Middle frontal gyrus (tissue), 1 donor: ENCODE data around the gene STX18.

Experiments used
- DNase-seq: peaks from one replicate; pipeline ENCODE4 v3.0.0-alpha.2; 2015; ENCODE audit warnings: low spot score; ENCODE audit errors: extremely low spot score

Gene STX18

GRCh38 chr4:4440333-4441061, 101.4 kb downstream of the STX18 start:
- no peak for DNase-seq

GRCh38 chr4:4439782-4440181, 102.1 kb downstream of the STX18 start:
- DNase-seq = no peak

- DNase-seq = no peak
These were observed 103.0 kb downstream of the STX18 start for GRCh38 chr4:4438891-4439290.

- DNase-seq = no peak
These were observed 103.9 kb downstream of the STX18 start for GRCh38 chr4:4437798-4438470.

- DNase-seq = no peak
These were observed 105.5 kb downstream of the STX18 start for GRCh38 chr4:4436244-4436823.

- no peak for DNase-seq
These were observed 107.9 kb downstream of the STX18 start for GRCh38 chr4:4433941-4434340.

- no peak for DNase-seq
These were observed 109.3 kb downstream of the STX18 start for GRCh38 chr4:4432341-4433125.

GRCh38 chr4:4430492-4431195, 111.2 kb downstream of the STX18 start:
- no peak for DNase-seq

GRCh38 chr4:4428966-4429875, 112.6 kb downstream of the STX18 start:
- no peak for DNase-seq

GRCh38 chr4:4427886-4428285, 114.0 kb downstream of the STX18 start:
- no peak for DNase-seq

GRCh38 chr4:4427121-4427870, 114.6 kb downstream of the STX18 start:
- DNase-seq = no peak

GRCh38 chr4:4426511-4427120, 115.2 kb downstream of the STX18 start:
- no peak for DNase-seq

GRCh38 chr4:4425696-4426095, 116.2 kb downstream of the STX18 start:
- no peak for DNase-seq

GRCh38 chr4:4425119-4425690, 116.6 kb downstream of the STX18 start:
- no peak for DNase-seq

- DNase-seq = no peak
These were observed 117.2 kb downstream of the STX18 start for GRCh38 chr4:4424499-4425115.

GRCh38 chr4:4423706-4424498, 117.9 kb downstream of the STX18 start:
- DNase-seq = no peak

- no peak for DNase-seq
These were observed 118.9 kb downstream of the STX18 start for GRCh38 chr4:4422856-4423499.
